K562 (cell line): ENCODE results near the gene MLN. TPM values are rescaled to one million over a fixed set of nuclear protein-coding genes. Genes with fewer than 3 reads are reported as not detected.
A peak's percentile ranks its signal among the peaks of the same experiment; 100 is the strongest.

Source experiments
- C11orf30 ChIP-seq: fragments of 450-650 bp; IDR thresholded peaks from 2 replicates; pipeline ENCODE4 v1.6.1; 2016; ENCODE audit warnings: low read depth, mild to moderate bottlenecking
- CBFA2T2 ChIP-seq: fragments of 450-650 bp; conservative IDR thresholded peaks from 2 replicates; pipeline ENCODE4 v1.6.1; 2017; ENCODE audit warnings: mild to moderate bottlenecking
- HBP1 ChIP-seq: fragments of 450-650 bp; formaldehyde crosslinking; IDR thresholded peaks from 2 replicates; pipeline ENCODE4 v1.4.0; 2022; ENCODE audit warnings: missing genetic modification characterization
- HDAC6 ChIP-seq: IDR thresholded peaks from 2 replicates; pipeline ENCODE4 v1.6.1; 2012; ENCODE audit warnings: low read depth, mild to moderate bottlenecking, control low read depth, inconsistent platforms, low read length, moderate library complexity
- HNRNPUL1 ChIP-seq: fragments of 200-400 bp; formaldehyde crosslinking; IDR thresholded peaks from 2 replicates; pipeline ENCODE4 v1.6.1; 2017; ENCODE audit warnings: low read length
- MBD1 ChIP-seq: fragments of 250-450 bp; sonication (Bioruptor Pico); IDR thresholded peaks from 2 replicates; pipeline ENCODE4 v1.8.0; 2022; ENCODE audit warnings: inconsistent platforms
- NBN ChIP-seq: fragments of 450-650 bp; IDR thresholded peaks from 2 replicates; pipeline ENCODE4 v1.6.1; 2016; ENCODE audit warnings: low read depth, mild to moderate bottlenecking
- NFIX ChIP-seq: fragments of 250-450 bp; sonication (Bioruptor Pico); IDR thresholded peaks from 2 replicates; pipeline ENCODE4 v1.4.0; 2020; ENCODE audit warnings: low read depth, mild to moderate bottlenecking, moderate library complexity
- RBBP5 ChIP-seq: fragments of 200-600 bp; sonication (generic); IDR thresholded peaks from 2 replicates; pipeline ENCODE4 v1.6.1; 2012; ENCODE audit warnings: borderline replicate concordance, mild to moderate bottlenecking, low read length, control low read depth, inconsistent platforms; ENCODE audit not compliant: insufficient read depth, poor library complexity, severe bottlenecking
- RBM34 ChIP-seq: fragments of 200-400 bp; formaldehyde crosslinking; IDR thresholded peaks from 2 replicates; pipeline ENCODE4 v1.6.1; 2018; ENCODE audit warnings: low read length, borderline replicate concordance; ENCODE audit not compliant: insufficient read depth
- ZBTB40 ChIP-seq, 2 experiments: fragments of 450-650 bp in 1 of 2; sonication (generic) in 1 of 2; formaldehyde crosslinking in 1 of 2; IDR thresholded peaks; 2 replicates each; pipeline versions ENCODE4 v1.7.1 to v1.9.0; 2016 to 2022; ENCODE audit warnings: inconsistent platforms in 1 of 2, mild to moderate bottlenecking in 1 of 2, missing genetic modification reagents in 1 of 2
- ZNF23 ChIP-seq: fragments of 250-450 bp; sonication (Bioruptor Pico); IDR thresholded peaks from 2 replicates; pipeline ENCODE4 v1.4.0; 2020; ENCODE audit warnings: mild to moderate bottlenecking
- ZNF511 ChIP-seq: sonication (generic); formaldehyde crosslinking; IDR thresholded peaks from 2 replicates; pipeline ENCODE4 v1.8.0; 2022; ENCODE audit warnings: mild to moderate bottlenecking, missing genetic modification reagents
- polyA plus RNA-seq, 8 experiments: library from polyadenylated mRNA; depleted of rRNA in 4 of 8; stranded (reverse) in 5 of 8; unstranded in 3 of 8; fragments of >200 nt; fragmentation: Nextera tagmentation in 2 of 8; fragmentation: Illumina TruSeq in 1 of 8; extraction: Ambion mirVana in 2 of 8; extraction: Trizol in 1 of 8; gene quantifications; 2 replicates each; pipeline versions ENCODE4 v1.2.1 to v1.2.3, GENCODE V29; 2011 to 2014; ENCODE audit warnings: inconsistent platforms in 1 of 8, missing spikeins in 1 of 8
- total RNA-seq, 7 experiments: library from RNA; depleted of rRNA in 6 of 7; stranded (reverse); fragments of >200 nt in 6 of 7; fragmentation: Illumina TruSeq in 2 of 7; extraction: Trizol in 2 of 7; gene quantifications; 2 replicates each; pipeline versions ENCODE4 v1.2.1 to v1.2.3, GENCODE V29; 2011 to 2021; ENCODE audit warnings: low replicate concordance in 1 of 7

Gene MLN
- total and polyA plus RNA-seq, 9 of the 15 experiments (the other 6 are each of a cell fraction or from before 2014, with no cell fraction given) = not detected

GRCh38 chr6:33840048-33840926 is 36.5 kb upstream of the MLN start (continued):
- peak; percentile 83 for TF ChIP-seq ZBTB40 (IDR thresholded peaks at IDR 0.05)
- TF ChIP-seq ZBTB40 (CRISPR knock-in tag; IDR thresholded peaks at IDR 0.05) = no peak
- no peak for TF ChIP-seq MBD1 (CRISPR knock-in tag)
- no peak for TF ChIP-seq RBM34
- TF ChIP-seq NBN = peak; percentile 92
- peak; percentile 77; the same call in 1 of the 2 replicates for TF ChIP-seq ZNF511 (CRISPR knock-in tag)
- no peak for TF ChIP-seq HDAC6
- no peak for TF ChIP-seq RBBP5
- TF ChIP-seq NFIX (CRISPR knock-in tag) = no peak
- peak; percentile 100 for TF ChIP-seq C11orf30
- no peak for TF ChIP-seq ZNF23
- TF ChIP-seq HNRNPUL1 = no peak
- peak; percentile 14; the same call in 1 of the 2 replicates for TF ChIP-seq HBP1
- peak; percentile 92 for TF ChIP-seq CBFA2T2
